T-helper 9 cell (primary cell): ENCODE measurements around the gene ZNRF1.

Experiments
- DNase-seq: peaks from one replicate; pipeline ENCODE4 v3.0.0-alpha.2; 2020

ZNRF1 gene

DNA sequence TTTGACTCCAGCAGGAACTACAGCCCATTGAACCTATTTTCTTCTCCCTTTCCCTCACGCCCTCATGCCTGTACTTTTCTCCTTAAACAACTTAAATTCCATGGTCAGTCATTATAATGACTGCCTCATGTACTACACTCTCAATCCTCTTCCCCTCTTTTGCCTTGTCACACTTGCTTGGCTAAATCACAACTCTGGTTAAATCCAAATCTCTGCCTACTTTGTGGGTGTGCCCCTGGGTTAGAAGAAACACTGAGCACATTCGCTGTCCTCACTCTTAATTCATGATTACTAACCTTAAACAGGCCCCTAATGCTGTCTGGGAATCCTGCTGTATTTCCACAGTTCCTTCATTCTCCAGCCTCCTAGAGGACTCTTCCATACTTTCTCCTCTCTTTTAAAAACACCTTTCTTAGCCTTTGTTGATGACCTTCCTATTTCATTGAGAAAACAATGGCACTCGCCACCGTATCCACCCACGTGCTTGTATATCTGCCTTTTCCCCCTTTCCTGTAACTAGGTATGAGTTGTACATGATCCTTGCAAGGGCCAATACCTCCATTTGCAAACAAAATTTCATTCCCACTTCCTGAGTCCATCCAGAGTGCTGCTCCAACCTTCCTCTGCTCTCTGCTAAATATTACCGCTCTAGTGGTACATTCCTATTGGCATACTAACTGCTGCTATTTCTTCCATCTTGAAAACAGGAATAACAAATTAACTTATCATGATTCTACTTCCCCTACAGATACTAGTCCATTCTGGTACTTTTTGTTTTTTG is 28.9 kb downstream of the ZNRF1 start:
- DNase-seq, result no peak

DNA sequence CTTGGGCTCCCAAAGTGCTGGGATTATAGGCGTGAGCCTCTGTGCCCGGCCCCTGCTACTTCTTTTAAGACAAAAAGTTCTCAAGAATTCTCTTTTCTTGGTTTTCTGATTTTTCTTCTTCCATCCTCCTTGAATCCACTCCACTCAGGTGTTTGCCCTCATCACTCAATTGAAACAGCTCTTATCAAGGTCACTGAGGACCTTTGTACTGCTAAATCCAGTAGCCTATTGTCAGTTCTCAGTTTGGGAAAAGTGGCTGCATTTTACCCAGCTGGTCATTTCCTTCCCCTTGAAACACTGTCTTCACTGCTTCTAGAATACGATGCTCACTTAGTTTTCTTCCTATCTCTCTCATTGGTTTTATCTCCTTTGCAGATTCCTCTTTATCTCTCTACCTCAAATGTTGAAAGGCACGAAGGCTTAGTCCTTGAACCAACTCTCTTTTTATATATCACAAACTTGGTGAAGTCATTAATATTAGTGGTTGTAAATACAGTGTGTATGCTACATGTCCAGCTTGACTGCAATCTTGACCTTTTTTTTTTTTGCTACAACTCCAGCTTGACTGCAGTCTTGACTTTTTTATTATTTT is 29.8 kb downstream of the ZNRF1 start:
- DNase-seq, result no peak

GRCh38 chr16:75029854-75030253 is 31.0 kb downstream of the ZNRF1 start:
- DNase-seq, result no peak

- no peak for DNase-seq
Observed at GRCh38 chr16:75032655-75033054, 33.8 kb downstream of the ZNRF1 start.

DNA sequence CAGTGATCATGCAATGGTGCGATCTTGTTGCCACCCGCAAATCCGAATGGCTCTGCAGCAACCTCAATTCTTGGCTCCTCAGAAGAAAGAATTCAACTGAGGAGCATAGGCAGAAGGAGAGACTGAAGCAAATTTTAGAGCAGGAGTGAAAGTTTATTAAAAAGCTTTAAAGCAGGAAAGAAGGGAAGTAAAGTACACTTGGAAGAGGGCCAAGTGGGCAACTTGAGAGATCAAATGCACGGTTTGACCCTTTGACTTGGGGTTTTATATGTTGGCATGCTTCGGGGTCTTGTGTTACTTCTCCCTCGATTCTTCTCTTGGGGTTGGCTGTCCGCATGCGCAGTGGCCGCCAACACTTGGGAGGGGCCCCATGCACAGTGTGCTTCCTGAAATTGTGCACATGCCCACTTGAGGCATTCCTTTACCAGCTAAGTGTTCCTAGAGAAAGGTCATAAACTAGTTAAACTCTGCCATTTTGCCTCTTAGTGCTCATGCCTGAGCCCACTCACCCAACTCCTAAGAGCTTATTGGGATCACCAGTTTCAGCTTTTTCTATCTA is 36.7 kb downstream of the ZNRF1 start:
- no peak for DNase-seq

- no peak for DNase-seq
Observed at GRCh38 chr16:75038036-75038858, 39.4 kb downstream of the ZNRF1 start.

DNA sequence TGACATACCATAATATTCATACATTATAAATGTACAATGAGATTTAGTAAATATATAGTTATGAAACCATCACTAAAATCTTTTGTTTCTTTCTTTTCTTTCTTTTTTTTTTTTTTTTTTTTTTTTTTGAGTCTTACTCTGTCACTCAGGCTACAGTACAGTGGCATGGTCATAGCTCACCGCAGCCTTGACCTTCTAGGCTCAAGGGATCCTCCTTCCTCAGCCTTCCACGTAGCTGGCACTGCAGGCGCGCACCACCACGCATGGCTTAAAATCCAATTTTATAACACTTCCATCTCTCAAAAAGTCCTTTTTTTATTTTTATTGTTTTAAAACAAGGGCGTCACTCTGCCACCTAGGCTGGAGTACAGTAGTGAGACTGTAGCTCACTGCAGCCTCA is 41.1 kb downstream of the ZNRF1 start:
- DNase-seq, result no peak

GRCh38 chr16:75042426-75043174 is 43.8 kb downstream of the ZNRF1 start:
- DNase-seq, result no peak

GRCh38 chr16:75043175-75043895 is 44.5 kb downstream of the ZNRF1 start:
- no peak for DNase-seq

GRCh38 chr16:75044800-75045361 is 46.1 kb downstream of the ZNRF1 start:
- DNase-seq, result no peak

GRCh38 chr16:75045424-75045823 is 46.6 kb downstream of the ZNRF1 start:
- DNase-seq, result no peak

GRCh38 chr16:75048054-75048453 is 49.2 kb downstream of the ZNRF1 start:
- DNase-seq, result no peak

DNA sequence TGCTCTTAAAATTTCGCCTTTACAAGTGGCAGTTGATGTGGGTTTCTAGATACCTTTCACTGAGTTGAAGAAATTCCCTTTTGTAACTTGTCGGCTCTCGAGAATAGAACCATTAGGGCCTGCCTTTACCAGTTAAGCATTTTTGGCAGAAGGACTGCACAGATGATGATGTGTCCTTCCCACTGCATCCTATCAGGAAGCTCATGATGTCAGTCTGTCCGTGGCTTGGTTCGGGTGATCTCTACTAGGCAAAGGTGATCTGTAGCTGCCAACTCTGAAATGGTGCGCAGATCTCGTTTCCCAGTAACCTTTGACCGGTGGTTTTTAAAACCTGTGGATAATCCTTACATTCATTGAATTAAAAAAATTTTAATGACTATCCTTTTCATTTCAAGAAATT is 49.7 kb downstream of the ZNRF1 start:
- DNase-seq, result no peak

- DNase-seq, result no peak
Observed at GRCh38 chr16:75052481-75053202, 53.8 kb downstream of the ZNRF1 start.

DNA sequence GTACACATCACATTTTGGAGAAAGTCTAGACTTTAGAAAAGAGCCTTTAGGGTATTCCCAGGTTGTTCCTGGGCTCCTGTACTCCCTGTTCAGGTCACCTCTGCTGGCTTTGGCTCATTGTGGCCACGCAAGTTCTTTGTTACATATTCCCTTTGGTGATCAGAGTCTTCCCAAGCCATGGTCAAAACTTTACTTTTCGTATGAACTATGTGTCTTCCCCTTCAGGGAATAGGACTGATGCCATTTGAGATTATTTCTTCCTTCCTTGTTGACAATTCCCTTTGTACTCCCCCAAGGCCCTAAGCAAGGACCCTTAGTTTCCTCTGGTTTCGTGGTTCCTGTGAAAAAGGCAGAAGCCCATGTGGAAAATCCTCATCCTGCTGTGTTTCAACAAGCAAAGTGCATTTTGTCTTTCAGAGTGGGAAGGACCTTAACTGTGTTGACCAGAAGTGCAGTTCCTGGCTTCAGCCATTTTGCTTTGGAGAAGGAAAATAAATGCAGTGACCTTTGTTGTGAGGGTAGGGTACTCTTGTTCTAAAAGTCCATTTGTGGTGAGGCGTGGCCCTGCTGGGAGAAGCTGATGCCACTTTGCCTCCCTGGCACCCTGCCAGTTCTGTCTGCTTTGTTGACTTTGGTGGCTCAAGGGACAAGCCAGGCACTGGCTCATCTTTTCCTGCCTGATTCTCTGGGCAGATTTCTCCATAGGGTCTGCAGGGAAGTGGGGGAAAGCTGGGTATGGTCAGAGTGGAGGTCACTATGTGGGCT is 55.1 kb downstream of the ZNRF1 start:
- DNase-seq, result no peak

DNA sequence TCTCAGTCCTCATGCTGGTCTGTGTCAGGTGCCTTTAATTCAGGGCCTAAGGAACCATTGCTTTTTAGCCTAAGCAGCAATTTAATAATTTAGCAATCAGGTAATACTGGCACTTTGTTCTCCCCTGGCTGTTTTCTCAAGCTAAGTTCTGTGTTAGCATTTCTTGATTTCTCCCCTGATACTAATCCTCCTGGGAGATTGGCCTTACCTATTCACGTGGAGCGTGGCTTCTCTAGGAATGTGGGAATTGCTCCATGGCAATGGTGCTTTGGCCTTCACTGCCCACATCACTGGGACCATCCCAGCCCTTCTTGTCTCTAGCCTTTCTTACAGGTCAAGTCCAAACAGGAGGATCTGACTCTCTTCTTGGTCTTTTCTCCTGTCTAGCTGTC is 55.7 kb downstream of the ZNRF1 start:
- DNase-seq, result no peak

DNA sequence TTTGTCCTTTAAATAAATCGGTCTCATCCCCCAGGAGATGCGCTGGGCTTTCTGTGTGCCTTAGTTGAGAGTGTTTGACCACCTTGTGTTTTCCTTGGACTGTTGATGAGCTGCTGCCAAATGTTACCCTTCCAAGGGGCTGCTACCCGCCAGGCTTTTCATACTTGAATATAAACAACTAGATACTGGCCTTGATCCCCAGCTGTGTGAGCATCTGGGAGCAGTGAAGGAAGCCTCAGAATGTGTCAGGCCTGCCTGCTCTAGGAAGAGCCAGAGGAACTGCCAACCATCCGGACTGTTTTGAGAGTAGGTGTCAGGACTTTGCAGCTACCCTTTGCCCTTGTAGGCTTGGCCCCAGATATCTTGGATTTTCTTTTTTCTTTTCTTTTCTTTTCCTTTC is 60.0 kb downstream of the ZNRF1 start:
- DNase-seq, result no peak

- no peak for DNase-seq
Observed at GRCh38 chr16:75059411-75059810, 60.6 kb downstream of the ZNRF1 start.

GRCh38 chr16:75060723-75061122 is 61.9 kb downstream of the ZNRF1 start:
- no peak for DNase-seq

DNA sequence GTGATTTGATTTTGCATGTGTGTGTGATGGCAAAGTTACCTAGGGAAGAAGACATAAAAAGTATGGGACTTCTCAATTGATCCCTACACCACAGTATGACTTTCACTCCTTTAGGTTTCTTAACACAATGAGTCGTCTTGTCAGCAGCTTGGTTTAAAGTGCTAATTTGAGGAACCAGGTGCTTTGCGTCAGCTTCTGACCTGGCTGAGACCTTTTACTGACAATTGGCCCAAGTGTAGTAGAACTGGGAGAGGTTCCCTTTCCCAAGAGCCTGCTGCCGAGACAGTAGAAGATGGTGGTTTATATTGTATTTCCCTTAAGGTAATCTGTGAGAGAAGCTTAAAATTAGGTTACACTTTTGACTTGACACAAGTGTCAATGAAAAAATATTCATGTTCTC is 62.8 kb downstream of the ZNRF1 start:
- DNase-seq, result no peak
